Measurements from ENCODE around the gene TNNI2.

DNA sequence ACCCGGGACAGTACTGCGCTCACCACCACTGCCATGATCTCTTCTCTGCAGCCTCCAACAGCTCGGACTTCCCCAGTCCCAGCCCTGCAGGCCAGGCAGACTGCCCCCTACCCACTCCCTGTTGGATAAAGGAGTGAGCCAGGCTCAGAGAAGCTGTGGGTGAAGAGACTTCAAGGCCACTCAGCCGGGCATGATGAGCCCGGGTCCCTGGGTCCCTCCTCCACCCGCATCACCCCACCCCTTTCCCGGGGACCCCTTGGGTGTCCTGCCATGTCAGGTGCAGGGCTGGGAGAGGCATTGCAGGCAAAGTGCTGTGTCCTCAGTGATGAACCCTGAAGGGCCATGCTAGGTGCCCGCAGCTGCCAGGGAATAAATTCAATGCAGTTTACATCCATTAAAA lies 28.6 kb downstream of the TNNI2 start:
- TF ChIP-seq USF1 (IDR thresholded peaks at IDR 0.05) (no peak), RAD21 (IDR thresholded peaks at IDR 0.05; ENCODE audit: low read depth) (no peak), FOXM1 (IDR thresholded peaks at IDR 0.05; ENCODE audit: borderline replicate concordance, low read depth) (no peak), TAF1 (IDR thresholded peaks at IDR 0.05; ENCODE audit: low read depth) (no peak), MAX (IDR thresholded peaks at IDR 0.05) (no peak), CEBPB (IDR thresholded peaks at IDR 0.05) (no peak), REST (IDR thresholded peaks at IDR 0.05; ENCODE audit: low read depth) (no peak)
